B cell (primary cell): Measurements from ENCODE around the gene KLHL17.

Experiments used
- CTCF ChIP-seq: fragments of 200-600 bp; IDR thresholded peaks from one replicate; pipeline ENCODE4 v1.8.0; 2022; ENCODE audit warnings: antibody characterized with exemption, mild to moderate bottlenecking
- EZH2 ChIP-seq: IDR thresholded peaks from 2 replicates; pipeline ENCODE4 v1.6.1; 2012; ENCODE audit warnings: borderline replicate concordance, low read depth, mild to moderate bottlenecking, moderate library complexity, low read length; ENCODE audit not compliant: insufficient read depth, poor library complexity, severe bottlenecking

- TF ChIP-seq CTCF (no peak), EZH2 (no peak)
These were observed at the start of gene KLHL17 for GRCh38 chr1:960363-961131.
